Panc1 (cell line): ENCODE measurements around the gene ADSS2. TPM values are rescaled to one million over a fixed set of nuclear protein-coding genes. Genes with fewer than 3 reads are reported as not detected.

ENCODE experiments used
- ATAC-seq: fragments of 200-7000 bp; cut with Tn5 transposase; 2 replicates; pipeline ENCODE4 v1.9.1; 2020; ENCODE audit warnings: mild to moderate bottlenecking, moderate library complexity
- BruUV-seq: library from RNA; stranded (reverse); fragments of 400-500 nt; replicated peaks from 2 replicates; lab custom pipeline; 2021; lab: Mats Ljungman, UMichigan
- CTCF ChIA-PET: fragments of 300-600 bp; sonication (Branson Sonifier 250); formaldehyde crosslinking; loops from one replicate; lab custom pipeline; 2022; ENCODE audit warnings: antibody characterized with exemption; lab: Charles Lee
- POLR2A ChIA-PET: fragments of 300-600 bp; sonication (Branson Sonifier 250); formaldehyde crosslinking; loops from one replicate; lab custom pipeline; 2022; ENCODE audit warnings: antibody characterized with exemption; lab: Charles Lee
- DNase-seq: peaks from one replicate; pipeline ENCODE4 v3.0.0-alpha.2; 2010; ENCODE audit warnings: low read depth, low spot score
- H3K27ac ChIP-seq: 2 replicates; pipeline ENCODE4 v1.5.1; 2011; ENCODE audit warnings: mild to moderate bottlenecking, low read length, inconsistent platforms
- H3K27me3 ChIP-seq: fragments of 200-500 bp; sonication (Bioruptor generic); 2 replicates; pipeline ENCODE4 v1.6.0; 2014; ENCODE audit warnings: low read length, inconsistent platforms; ENCODE audit not compliant: control insufficient read depth, insufficient read depth
- H3K36me3 ChIP-seq: fragments of 200-500 bp; sonication (Bioruptor generic); 2 replicates; pipeline ENCODE4 v1.5.1; 2014; ENCODE audit warnings: inconsistent platforms, mild to moderate bottlenecking, low read length, moderate library complexity; ENCODE audit not compliant: control insufficient read depth, insufficient read depth
- H3K4me1 ChIP-seq: 2 replicates; pipeline ENCODE4 v1.5.1; 2011; ENCODE audit warnings: inconsistent platforms, mild to moderate bottlenecking, low read length, moderate library complexity; ENCODE audit not compliant: control insufficient read depth, insufficient read depth
- H3K4me3 ChIP-seq, 2 experiments: 2 replicates each; pipeline ENCODE4 v1.5.1; 2011 to 2012; ENCODE audit warnings: low read depth in 2 of 2, low read length in 2 of 2, mild to moderate bottlenecking in 2 of 2, inconsistent platforms in 1 of 2, moderate library complexity in 1 of 2
- H3K9me3 ChIP-seq: fragments of 200-500 bp; sonication (Bioruptor generic); 2 replicates; pipeline ENCODE4 v1.5.1; 2014; ENCODE audit warnings: low read depth, mild to moderate bottlenecking, inconsistent platforms, low read length, moderate library complexity; ENCODE audit not compliant: control insufficient read depth, insufficient read depth
- CTCF ChIP-seq: fragments of 450-650 bp; IDR thresholded peaks from 2 replicates; pipeline ENCODE4 v1.5.1; 2017; ENCODE audit warnings: mild to moderate bottlenecking
- POLR2AphosphoS5 ChIP-seq: IDR thresholded peaks from 2 replicates; pipeline ENCODE4 v1.6.1; 2012; ENCODE audit warnings: mild to moderate bottlenecking, low read depth, low read length, moderate library complexity
- REST ChIP-seq, 2 experiments: IDR thresholded peaks; 2 replicates each; pipeline ENCODE4 v1.6.1; 2011 to 2012; ENCODE audit warnings: low read depth in 2 of 2, control low read depth in 1 of 2, low read length in 1 of 2, mild to moderate bottlenecking in 1 of 2, moderate library complexity in 1 of 2; ENCODE audit not compliant: insufficient read depth in 1 of 2
- SIN3A ChIP-seq: IDR thresholded peaks from 2 replicates; pipeline ENCODE4 v1.6.1; 2012; ENCODE audit warnings: low read depth, mild to moderate bottlenecking, low read length, moderate library complexity, borderline replicate concordance; ENCODE audit not compliant: insufficient read depth
- TCF7L2 ChIP-seq: IDR thresholded peaks from 2 replicates; pipeline ENCODE4 v1.6.1; 2011; ENCODE audit warnings: mild to moderate bottlenecking, low read depth, low read length, inconsistent platforms
- in situ Hi-C: cut with HindIII; loops from 2 replicates; pipeline ENCODE4 v1.10.0; 2016; ENCODE audit warnings: low sequenced_read_pairs, low pct_unique_long_range_greater_than_20kb
- intact Hi-C: fragments of 100-400 bp; cut with micrococcal nuclease; formaldehyde crosslinking; loops from one replicate; pipeline ENCODE4 v1.10.0; 2022; ENCODE audit not compliant: unreplicated experiment
- total RNA-seq: library from RNA; stranded (reverse); gene quantifications from one replicate; pipeline ENCODE4 v1.2.1, GENCODE V29; 2021; ENCODE audit not compliant: unreplicated experiment

ADSS2 gene
- total RNA-seq, 1 experiment from 2014 or later: 42.2 TPM

GRCh38 chr1:244412176-244412575 is 39.5 kb downstream of the ADSS2 start:
- no peaks in the 10 kb centered on the region for H3K9me3 ChIP-seq
- TF ChIP-seq CTCF: no peak
- TF ChIP-seq TCF7L2: no peak
- no peak for TF ChIP-seq SIN3A
- no peak for TF ChIP-seq POLR2AphosphoS5
- no peak for TF ChIP-seq REST (IDR thresholded peaks at IDR 0.05; ENCODE audit: insufficient read depth in 1 of 2, low read depth in 2 of 2, low read length in 1 of 2)
- intact Hi-C loops (no loop called here), in situ Hi-C loops (no loop called here)
- ChIA-PET CTCF (no interaction called here), POLR2A (no interaction called here)
- no peak overlapping the region for H3K27ac ChIP-seq
- peaks cover 28% of the 10 kb centered on the region for H3K36me3 ChIP-seq
- BruUV-seq: no TSS peak
- no peak for ATAC-seq
- no peaks in the 10 kb centered on the region for H3K27me3 ChIP-seq
- H3K4me1 ChIP-seq: no peaks in the 10 kb centered on the region
- no peak overlapping the region for H3K4me3 ChIP-seq
- DNase-seq: no peak

- Histone ChIP-seq H3K27ac (no peak overlapping the region), H3K9me3 (no peaks in the 10 kb centered on the region), H3K27me3 (no peaks in the 10 kb centered on the region), H3K36me3 (peaks cover 21% of the 10 kb centered on the region), H3K4me1 (no peaks in the 10 kb centered on the region), H3K4me3 (no peak overlapping the region)
- ChIA-PET POLR2A (no interaction called here), CTCF (no interaction called here)
- intact Hi-C loops (no loop called here), in situ Hi-C loops (no loop called here)
- DNase-seq: no peak
- no peak for TF ChIP-seq REST (IDR thresholded peaks at IDR 0.05; ENCODE audit: insufficient read depth in 1 of 2, low read depth in 2 of 2, low read length in 1 of 2)
- TF ChIP-seq SIN3A: no peak
- TF ChIP-seq POLR2AphosphoS5: no peak
- no peak for TF ChIP-seq CTCF
- no peak for TF ChIP-seq TCF7L2
- no peak for ATAC-seq
- no TSS peak for BruUV-seq
Measured at GRCh38 chr1:244409701-244410100, 42.0 kb downstream of the ADSS2 start.
